Suprapubic skin (tissue), 4 donors: Measurements from ENCODE around the gene PAOX. TPM values are rescaled to one million over a fixed set of nuclear protein-coding genes. Genes with fewer than 3 reads are reported as not detected.
A peak's percentile ranks its signal among the peaks of the same experiment; 100 is the strongest.

ENCODE experiments used
- DNase-seq, 2 donors: peaks; one replicate each; pipeline ENCODE4 v3.0.0-alpha.2; 2019; ENCODE audit warnings: low spot score in 2 of 2
- H3K27ac ChIP-seq: fragments of 200-600 bp; sonication (generic); one replicate; pipeline ENCODE4 v1.5.1; 2019
- H3K27me3 ChIP-seq: fragments of 200-600 bp; sonication (generic); one replicate; pipeline ENCODE4 v1.5.1; 2019
- H3K36me3 ChIP-seq: fragments of 200-600 bp; sonication (generic); one replicate; pipeline ENCODE4 v1.5.1; 2019
- H3K4me1 ChIP-seq: fragments of 200-600 bp; sonication (generic); one replicate; pipeline ENCODE4 v1.5.1; 2019
- H3K4me3 ChIP-seq: fragments of 200-600 bp; sonication (generic); one replicate; pipeline ENCODE4 v1.5.1; 2019; ENCODE audit warnings: mild to moderate bottlenecking
- H3K9me3 ChIP-seq: fragments of 200-600 bp; sonication (generic); one replicate; pipeline ENCODE4 v1.5.1; 2019
- CTCF ChIP-seq, 2 donors: fragments of 200-600 bp in 1 of 2; fragments of 450-650 bp in 1 of 2; sonication (generic) in 1 of 2; IDR thresholded peaks; one replicate each; pipeline ENCODE4 v1.5.1; 2016 to 2019; ENCODE audit warnings: antibody characterized with exemption in 2 of 2, mild to moderate bottlenecking in 1 of 2, moderate library complexity in 1 of 2
- EP300 ChIP-seq: sonication (generic); formaldehyde crosslinking; IDR thresholded peaks from one replicate; pipeline ENCODE4 v1.6.1; 2017; ENCODE audit warnings: antibody characterized with exemption
- POLR2A ChIP-seq, 2 donors: fragments of 450-650 bp; IDR thresholded peaks; one replicate each; pipeline ENCODE4 v1.6.1; 2017; ENCODE audit warnings: antibody characterized with exemption in 2 of 2, mild to moderate bottlenecking in 2 of 2, moderate library complexity in 2 of 2
- POLR2AphosphoS5 ChIP-seq, 3 donors: sonication (generic); formaldehyde crosslinking; IDR thresholded peaks; one replicate each; pipeline ENCODE4 v1.6.1; 2017; ENCODE audit warnings: antibody characterized with exemption in 3 of 3
- WGBS: methylation state at CpG from one replicate; pipeline ENCODE4 v1.1.5; 2018; 5-methylcytosine and 5-hydroxymethylcytosine counted together
- total RNA-seq, 4 donors: library from RNA; depleted of rRNA; stranded (reverse); fragments of >200 nt; gene quantifications; one replicate each; pipeline ENCODE4 v1.1.0, GENCODE V29; 2016

PAOX gene
- total RNA-seq, 4 donors from 2014 or later, result 7.8 to 23.4 (median 14.3) TPM

GRCh38 chr10:133396035-133396624 is 17.1 kb downstream of the PAOX start:
- peak in 1 of 2 donors; percentile 53 for DNase-seq
- Histone ChIP-seq H3K27me3 (no peaks in the 10 kb centered on the region), H3K4me1 (peaks cover 18% of the 10 kb centered on the region), H3K4me3 (no peak overlapping the region), H3K9me3 (no peaks in the 10 kb centered on the region), H3K27ac (no peak overlapping the region), H3K36me3 (peaks cover 45% of the 10 kb centered on the region)
- WGBS, result 93% methylated on average over 19 of the region's 19 CpGs
- TF ChIP-seq POLR2A (IDR thresholded peaks at IDR 0.05), result no peak

DNA sequence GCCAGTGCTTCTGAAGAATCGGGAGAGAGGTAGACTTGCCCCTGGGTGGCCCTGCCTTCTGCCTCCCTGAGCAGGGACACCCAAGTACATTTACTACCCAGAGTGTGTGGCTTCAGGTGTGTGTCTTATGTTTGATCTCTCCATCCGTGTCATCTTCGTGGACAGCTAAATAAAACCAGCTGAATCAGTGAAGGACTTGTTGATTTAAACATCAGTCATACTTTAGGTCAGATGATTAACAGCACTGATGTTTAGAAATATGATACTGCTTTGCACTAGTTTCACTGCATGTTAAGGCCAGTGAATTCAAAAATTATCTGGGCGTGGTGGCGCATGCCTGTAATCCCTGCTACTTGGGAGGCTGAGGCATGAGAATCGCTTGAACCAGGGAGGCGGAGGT is 18.9 kb downstream of the PAOX start:
- H3K4me1 ChIP-seq, result peaks cover 18% of the 10 kb centered on the region
- no peak for TF ChIP-seq POLR2A (IDR thresholded peaks at IDR 0.05)
- no peak for TF ChIP-seq EP300
- no peak for TF ChIP-seq CTCF (IDR thresholded peaks at IDR 0.05)
- no peak for TF ChIP-seq POLR2AphosphoS5 (IDR thresholded peaks at IDR 0.05)
- no peak overlapping the region for H3K27ac ChIP-seq
- no peaks in the 10 kb centered on the region for H3K9me3 ChIP-seq
- WGBS, result 98% methylated on average over 7 of the region's 7 CpGs
- peaks cover 61% of the 10 kb centered on the region for H3K36me3 ChIP-seq
- H3K4me3 ChIP-seq, result no peak overlapping the region
- H3K27me3 ChIP-seq, result no peaks in the 10 kb centered on the region
- DNase-seq, result no peak

GRCh38 chr10:133399123-133399601 is 20.1 kb downstream of the PAOX start:
- Histone ChIP-seq H3K9me3 (no peaks in the 10 kb centered on the region), H3K4me1 (peaks cover 14% of the 10 kb centered on the region), H3K36me3 (peaks cover 68% of the 10 kb centered on the region), H3K27ac (no peak overlapping the region), H3K4me3 (no peak overlapping the region), H3K27me3 (no peaks in the 10 kb centered on the region)
- DNase-seq, result peak in 1 of 2 donors; percentile 57
- WGBS, result 96% methylated on average over 15 of the region's 19 CpGs
- no peak for TF ChIP-seq POLR2A (IDR thresholded peaks at IDR 0.05)
- no peak for TF ChIP-seq CTCF (IDR thresholded peaks at IDR 0.05)
- TF ChIP-seq EP300, result no peak

DNA sequence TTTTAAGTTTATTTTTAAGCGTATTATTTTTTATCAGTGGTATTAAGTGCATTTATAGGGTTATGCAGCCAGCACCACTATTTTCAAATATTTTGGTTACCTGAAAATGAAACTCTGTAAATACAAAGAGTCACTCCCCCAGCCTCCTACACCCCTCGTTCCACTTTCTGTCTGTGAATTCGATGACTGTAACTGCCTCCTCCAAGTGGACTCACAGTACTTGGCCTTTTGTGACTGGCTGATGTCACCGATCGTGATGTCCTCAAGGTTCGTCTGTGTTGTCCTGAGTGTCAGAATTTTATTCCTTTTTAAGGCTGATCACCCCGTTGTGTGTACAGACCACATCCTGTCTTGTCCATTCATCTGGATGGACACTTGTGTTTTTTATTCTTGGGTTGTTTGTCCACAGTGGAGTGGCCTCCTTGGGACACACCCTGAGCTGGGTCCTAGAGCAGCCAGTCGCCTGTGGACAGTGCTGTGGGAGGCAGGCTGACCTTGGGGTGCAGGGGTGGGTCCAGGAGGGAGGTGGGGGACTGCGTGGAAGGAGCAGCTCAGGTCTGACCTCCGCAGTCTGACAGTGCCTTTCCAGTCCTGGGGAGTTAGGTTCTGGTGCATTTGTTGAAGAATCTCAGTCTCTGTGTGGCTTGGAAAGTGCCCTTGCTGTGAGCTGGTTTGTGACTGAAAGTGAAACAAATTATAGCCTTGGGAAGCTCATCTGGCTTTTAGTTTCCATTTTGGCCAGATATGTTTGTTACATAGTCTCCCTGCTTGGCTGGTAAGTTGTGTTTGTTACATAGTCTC is 21.8 kb downstream of the PAOX start:
- WGBS, result 83% methylated on average over 9 of the region's 10 CpGs
- Histone ChIP-seq H3K27me3 (no peaks in the 10 kb centered on the region), H3K27ac (no peak overlapping the region), H3K4me1 (no peaks in the 10 kb centered on the region), H3K4me3 (no peak overlapping the region), H3K9me3 (no peaks in the 10 kb centered on the region), H3K36me3 (peaks cover 74% of the 10 kb centered on the region)
- no peak for TF ChIP-seq CTCF (IDR thresholded peaks at IDR 0.05)
- peak in 1 of 2 donors; percentile 33 for DNase-seq

DNA sequence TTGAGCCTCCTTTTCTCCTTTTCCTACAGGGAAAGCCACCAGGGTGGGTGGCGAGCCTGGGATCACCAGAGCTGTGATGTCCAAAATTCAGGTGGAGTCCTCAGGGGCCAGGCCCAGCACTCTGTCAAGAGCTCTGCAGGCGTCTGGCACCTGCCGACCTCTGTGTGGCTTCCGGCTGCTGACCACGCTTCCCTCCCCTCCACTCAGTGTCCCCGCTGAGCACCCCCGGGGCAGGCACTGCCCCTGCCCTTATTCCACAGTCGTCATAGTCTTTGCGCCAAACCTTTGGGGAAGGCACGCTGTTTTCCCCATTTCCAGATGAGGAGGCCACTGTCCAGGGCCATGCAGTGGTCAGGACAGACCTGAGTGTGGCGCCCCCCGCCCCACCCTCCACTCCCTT is 22.4 kb downstream of the PAOX start:
- H3K4me1 ChIP-seq, result no peaks in the 10 kb centered on the region
- WGBS, result 92% methylated on average over 10 of the region's 12 CpGs
- no peak overlapping the region for H3K4me3 ChIP-seq
- no peaks in the 10 kb centered on the region for H3K27me3 ChIP-seq
- TF ChIP-seq EP300 (no peak), POLR2AphosphoS5 (IDR thresholded peaks at IDR 0.05) (no peak), POLR2A (IDR thresholded peaks at IDR 0.05) (no peak), CTCF (IDR thresholded peaks at IDR 0.05) (no peak)
- peaks cover 69% of the 10 kb centered on the region for H3K36me3 ChIP-seq
- H3K27ac ChIP-seq, result no peak overlapping the region
- H3K9me3 ChIP-seq, result no peaks in the 10 kb centered on the region
- peak; percentile 28 to 45 for DNase-seq
